ENCODE data around the gene PLCG2. TPM values are rescaled to one million over a fixed set of nuclear protein-coding genes. Genes with fewer than 3 reads are reported as not detected.

Gene PLCG2
- total and polyA plus RNA-seq, 2 donors from 2014 or later: 50.7 to 55.6 TPM

GRCh38 chr16:81826523-81826922 lies 47.4 kb downstream of the PLCG2 start:
- no peaks in the 10 kb centered on the region for H3K9me3 ChIP-seq (ENCODE audit: control insufficient read depth in 2 of 3, insufficient read depth in 1 of 3, low read length in 3 of 3)
- H3K4me1 ChIP-seq (ENCODE audit: control insufficient read depth in 2 of 3, insufficient read depth in 2 of 3, low read depth in 1 of 3, low read length in 3 of 3): peaks cover 0 to 4% (median 4%) of the 10 kb centered on the region in 3 donors
- no peak for FAIRE-seq
- no peak for DNase-seq
- no peak overlapping the region for H3K4me3 ChIP-seq (ENCODE audit: low read length in 3 of 3)
- H3K27ac ChIP-seq (ENCODE audit: low read depth in 2 of 2, low read length in 2 of 2): no peak overlapping the region
- no peak overlapping the region for H3K9ac ChIP-seq (ENCODE audit: low read length in 3 of 3)
- no peak for TF ChIP-seq CTCF (IDR thresholded peaks at IDR 0.05; ENCODE audit: borderline replicate concordance, extremely low read depth, insufficient read depth)
- no peaks in the 10 kb centered on the region for H3K27me3 ChIP-seq (ENCODE audit: control insufficient read depth, insufficient read depth, low read length)
- H3K36me3 ChIP-seq (ENCODE audit: control insufficient read depth in 2 of 3, insufficient read depth in 3 of 3, low read length in 3 of 3): no peaks in the 10 kb centered on the region
- intact Hi-C loops (cut with DNase I): no loop called here

- no peak overlapping the region for H3K27ac ChIP-seq (ENCODE audit: low read depth in 2 of 2, low read length in 2 of 2)
- peaks cover 0 to 7% (median 4%) of the 10 kb centered on the region in 3 donors for H3K4me1 ChIP-seq (ENCODE audit: control insufficient read depth in 2 of 3, insufficient read depth in 2 of 3, low read depth in 1 of 3, low read length in 3 of 3)
- no peak overlapping the region for H3K4me3 ChIP-seq (ENCODE audit: low read length in 3 of 3)
- H3K27me3 ChIP-seq (ENCODE audit: control insufficient read depth, insufficient read depth, low read length): no peaks in the 10 kb centered on the region
- no peaks in the 10 kb centered on the region for H3K9me3 ChIP-seq (ENCODE audit: control insufficient read depth in 2 of 3, insufficient read depth in 1 of 3, low read length in 3 of 3)
- no peak for TF ChIP-seq CTCF (IDR thresholded peaks at IDR 0.05; ENCODE audit: borderline replicate concordance, extremely low read depth, insufficient read depth)
- no peak for DNase-seq
- intact Hi-C loops (cut with DNase I): no loop called here
- H3K9ac ChIP-seq (ENCODE audit: low read length in 3 of 3): no peak overlapping the region
- H3K36me3 ChIP-seq (ENCODE audit: control insufficient read depth in 2 of 3, insufficient read depth in 3 of 3, low read length in 3 of 3): no peaks in the 10 kb centered on the region
- no peak for FAIRE-seq
These were observed 51.9 kb downstream of the PLCG2 start for GRCh38 chr16:81830845-81831540.

- intact Hi-C loops (cut with DNase I): no loop called here
- Histone ChIP-seq H3K27me3 (ENCODE audit: control insufficient read depth, insufficient read depth, low read length) (no peaks in the 10 kb centered on the region), H3K36me3 (ENCODE audit: control insufficient read depth in 2 of 3, insufficient read depth in 3 of 3, low read length in 3 of 3) (no peaks in the 10 kb centered on the region), H3K9ac (ENCODE audit: low read length in 3 of 3) (no peak overlapping the region), H3K9me3 (ENCODE audit: control insufficient read depth in 2 of 3, insufficient read depth in 1 of 3, low read length in 3 of 3) (no peaks in the 10 kb centered on the region), H3K27ac (ENCODE audit: low read depth in 2 of 2, low read length in 2 of 2) (no peak overlapping the region), H3K4me3 (ENCODE audit: low read length in 3 of 3) (no peak overlapping the region), H3K4me1 (ENCODE audit: control insufficient read depth in 2 of 3, insufficient read depth in 2 of 3, low read depth in 1 of 3, low read length in 3 of 3) (peaks cover 0 to 7% (median 4%) of the 10 kb centered on the region in 3 donors)
- TF ChIP-seq CTCF (IDR thresholded peaks at IDR 0.05; ENCODE audit: borderline replicate concordance, extremely low read depth, insufficient read depth): no peak
- FAIRE-seq (no peak), DNase-seq (no peak)
These were observed 52.6 kb downstream of the PLCG2 start for GRCh38 chr16:81831722-81832126.

Measured in kidney (tissue), 14 donors.